Thyroid gland (tissue), 4 donors: ENCODE measurements around the gene USP9X.

Experiments used
- POLR2A ChIP-seq, 2 donors: fragments of 450-650 bp; IDR thresholded peaks; one replicate each; pipeline ENCODE4 v1.6.1; 2017; ENCODE audit warnings: antibody characterized with exemption in 2 of 2, mild to moderate bottlenecking in 2 of 2, moderate library complexity in 1 of 2
- TF ChIP-seq, protein P1 (sequence below), 6 experiments: fragments of 200-600 bp in 3 of 6; fragments of 450-650 bp in 3 of 6; sonication (generic) in 3 of 6; IDR thresholded peaks; one replicate each; pipeline ENCODE4 v1.5.1; 2016 to 2019; ENCODE audit warnings: antibody characterized with exemption in 6 of 6, mild to moderate bottlenecking in 2 of 6, inconsistent platforms in 1 of 6, moderate library complexity in 1 of 6

DNA sequence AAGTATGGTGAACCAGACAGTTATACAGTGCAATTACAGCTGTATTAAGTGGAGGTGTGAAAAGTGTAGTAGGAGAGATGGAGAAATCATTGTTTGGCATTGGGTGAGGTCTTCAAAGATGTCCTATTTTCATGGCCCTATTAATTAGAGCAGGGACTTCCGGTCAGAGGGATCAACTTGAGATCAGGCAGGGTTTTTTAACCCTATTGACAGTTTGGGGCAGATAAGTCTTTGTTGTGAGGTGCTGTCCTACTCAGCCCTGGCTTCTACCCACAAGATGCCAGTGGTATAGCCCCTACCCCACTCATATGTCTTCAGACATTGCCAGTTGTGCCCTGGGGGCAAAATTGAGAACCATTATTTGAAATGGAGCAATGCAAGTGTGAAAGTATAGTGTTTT is 9.9 kb downstream of the USP9X start:
- TF ChIP-seq, protein P1, sequence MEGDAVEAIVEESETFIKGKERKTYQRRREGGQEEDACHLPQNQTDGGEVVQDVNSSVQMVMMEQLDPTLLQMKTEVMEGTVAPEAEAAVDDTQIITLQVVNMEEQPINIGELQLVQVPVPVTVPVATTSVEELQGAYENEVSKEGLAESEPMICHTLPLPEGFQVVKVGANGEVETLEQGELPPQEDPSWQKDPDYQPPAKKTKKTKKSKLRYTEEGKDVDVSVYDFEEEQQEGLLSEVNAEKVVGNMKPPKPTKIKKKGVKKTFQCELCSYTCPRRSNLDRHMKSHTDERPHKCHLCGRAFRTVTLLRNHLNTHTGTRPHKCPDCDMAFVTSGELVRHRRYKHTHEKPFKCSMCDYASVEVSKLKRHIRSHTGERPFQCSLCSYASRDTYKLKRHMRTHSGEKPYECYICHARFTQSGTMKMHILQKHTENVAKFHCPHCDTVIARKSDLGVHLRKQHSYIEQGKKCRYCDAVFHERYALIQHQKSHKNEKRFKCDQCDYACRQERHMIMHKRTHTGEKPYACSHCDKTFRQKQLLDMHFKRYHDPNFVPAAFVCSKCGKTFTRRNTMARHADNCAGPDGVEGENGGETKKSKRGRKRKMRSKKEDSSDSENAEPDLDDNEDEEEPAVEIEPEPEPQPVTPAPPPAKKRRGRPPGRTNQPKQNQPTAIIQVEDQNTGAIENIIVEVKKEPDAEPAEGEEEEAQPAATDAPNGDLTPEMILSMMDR (IDR thresholded peaks at IDR 0.05) = no peak
- TF ChIP-seq POLR2A (IDR thresholded peaks at IDR 0.05) = no peak
